ENCODE results near the gene CYP27C1.

GRCh38 chr2:127155947-127156346 is 64.2 kb downstream of the CYP27C1 start:
- TF ChIP-seq, protein P1, sequence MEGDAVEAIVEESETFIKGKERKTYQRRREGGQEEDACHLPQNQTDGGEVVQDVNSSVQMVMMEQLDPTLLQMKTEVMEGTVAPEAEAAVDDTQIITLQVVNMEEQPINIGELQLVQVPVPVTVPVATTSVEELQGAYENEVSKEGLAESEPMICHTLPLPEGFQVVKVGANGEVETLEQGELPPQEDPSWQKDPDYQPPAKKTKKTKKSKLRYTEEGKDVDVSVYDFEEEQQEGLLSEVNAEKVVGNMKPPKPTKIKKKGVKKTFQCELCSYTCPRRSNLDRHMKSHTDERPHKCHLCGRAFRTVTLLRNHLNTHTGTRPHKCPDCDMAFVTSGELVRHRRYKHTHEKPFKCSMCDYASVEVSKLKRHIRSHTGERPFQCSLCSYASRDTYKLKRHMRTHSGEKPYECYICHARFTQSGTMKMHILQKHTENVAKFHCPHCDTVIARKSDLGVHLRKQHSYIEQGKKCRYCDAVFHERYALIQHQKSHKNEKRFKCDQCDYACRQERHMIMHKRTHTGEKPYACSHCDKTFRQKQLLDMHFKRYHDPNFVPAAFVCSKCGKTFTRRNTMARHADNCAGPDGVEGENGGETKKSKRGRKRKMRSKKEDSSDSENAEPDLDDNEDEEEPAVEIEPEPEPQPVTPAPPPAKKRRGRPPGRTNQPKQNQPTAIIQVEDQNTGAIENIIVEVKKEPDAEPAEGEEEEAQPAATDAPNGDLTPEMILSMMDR (IDR thresholded peaks at IDR 0.05) = no peak
- no peak for TF ChIP-seq POLR2A (IDR thresholded peaks at IDR 0.05)
